A549 treated with RU486 at 1 μM for 4 hours (cell line): ENCODE measurements around the gene SLC35F2. TPM values are rescaled to one million over a fixed set of nuclear protein-coding genes. Genes with fewer than 3 reads are reported as not detected.

ENCODE experiments used
- total RNA-seq: library from RNA; stranded (reverse); fragments of 200-300 nt; extraction: Qiagen RNA extraction; gene quantifications from 5 replicates; pipeline ENCODE4 v1.2.3, GENCODE V29; 2022; ENCODE audit warnings: low read depth

SLC35F2 gene
- 38.8 to 44.4 TPM (median 39.9 TPM) in 5 replicates for total RNA-seq

GRCh38 chr11:107858217-107859070, at the start of gene SLC35F2:
Gene SLC35F2, minus strand, starts transcription at chr11:107858787. Its CDS starts 20 bp downstream, at chr11:107858767.

Other genes starting within 250 kb of the SLC35F2 start
- gene SLN, start 146.7 kb downstream of the SLC35F2 start, total RNA-seq = 0.64 to 1.5 TPM (median 0.97 TPM) in 5 replicates
- gene RAB39A, start 69.7 kb upstream of the SLC35F2 start, total RNA-seq = 0.18 to 0.62 TPM (median 0.47 TPM) in 5 replicates
- 4.0 to 9.8 TPM (median 9.2 TPM) in 5 replicates for gene CUL5, start 150.1 kb upstream of the SLC35F2 start, total RNA-seq